GM12801 (cell line): ENCODE results near the gene FSHR.

Source experiments
- TF ChIP-seq, protein P1 (sequence below): IDR thresholded peaks from one replicate; pipeline ENCODE4 v1.5.1; 2011; ENCODE audit warnings: control low read depth; ENCODE audit not compliant: insufficient read length; ENCODE audit errors: extremely low read depth

FSHR gene

DNA sequence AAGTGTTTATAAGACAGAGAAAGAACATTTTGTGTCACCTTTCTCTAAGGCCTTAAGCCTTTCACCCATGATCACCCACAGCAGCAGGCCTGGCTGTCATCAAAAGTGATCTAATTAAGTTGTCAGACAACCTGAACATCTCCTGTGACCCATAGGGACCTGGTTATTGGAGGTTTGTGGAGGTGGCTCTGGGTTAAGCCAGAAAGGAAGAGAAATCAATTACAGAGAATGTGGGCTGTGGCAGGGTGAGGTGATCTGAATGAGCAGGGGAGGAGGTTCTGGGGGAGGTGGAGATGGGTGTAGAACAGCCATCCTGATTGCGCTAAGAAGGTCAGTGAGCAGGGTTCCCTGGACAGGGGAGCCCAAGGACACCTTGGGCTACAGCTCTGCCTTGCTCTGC, 170.8 kb downstream of the FSHR start:
- TF ChIP-seq, protein P1, sequence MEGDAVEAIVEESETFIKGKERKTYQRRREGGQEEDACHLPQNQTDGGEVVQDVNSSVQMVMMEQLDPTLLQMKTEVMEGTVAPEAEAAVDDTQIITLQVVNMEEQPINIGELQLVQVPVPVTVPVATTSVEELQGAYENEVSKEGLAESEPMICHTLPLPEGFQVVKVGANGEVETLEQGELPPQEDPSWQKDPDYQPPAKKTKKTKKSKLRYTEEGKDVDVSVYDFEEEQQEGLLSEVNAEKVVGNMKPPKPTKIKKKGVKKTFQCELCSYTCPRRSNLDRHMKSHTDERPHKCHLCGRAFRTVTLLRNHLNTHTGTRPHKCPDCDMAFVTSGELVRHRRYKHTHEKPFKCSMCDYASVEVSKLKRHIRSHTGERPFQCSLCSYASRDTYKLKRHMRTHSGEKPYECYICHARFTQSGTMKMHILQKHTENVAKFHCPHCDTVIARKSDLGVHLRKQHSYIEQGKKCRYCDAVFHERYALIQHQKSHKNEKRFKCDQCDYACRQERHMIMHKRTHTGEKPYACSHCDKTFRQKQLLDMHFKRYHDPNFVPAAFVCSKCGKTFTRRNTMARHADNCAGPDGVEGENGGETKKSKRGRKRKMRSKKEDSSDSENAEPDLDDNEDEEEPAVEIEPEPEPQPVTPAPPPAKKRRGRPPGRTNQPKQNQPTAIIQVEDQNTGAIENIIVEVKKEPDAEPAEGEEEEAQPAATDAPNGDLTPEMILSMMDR: no peak

DNA sequence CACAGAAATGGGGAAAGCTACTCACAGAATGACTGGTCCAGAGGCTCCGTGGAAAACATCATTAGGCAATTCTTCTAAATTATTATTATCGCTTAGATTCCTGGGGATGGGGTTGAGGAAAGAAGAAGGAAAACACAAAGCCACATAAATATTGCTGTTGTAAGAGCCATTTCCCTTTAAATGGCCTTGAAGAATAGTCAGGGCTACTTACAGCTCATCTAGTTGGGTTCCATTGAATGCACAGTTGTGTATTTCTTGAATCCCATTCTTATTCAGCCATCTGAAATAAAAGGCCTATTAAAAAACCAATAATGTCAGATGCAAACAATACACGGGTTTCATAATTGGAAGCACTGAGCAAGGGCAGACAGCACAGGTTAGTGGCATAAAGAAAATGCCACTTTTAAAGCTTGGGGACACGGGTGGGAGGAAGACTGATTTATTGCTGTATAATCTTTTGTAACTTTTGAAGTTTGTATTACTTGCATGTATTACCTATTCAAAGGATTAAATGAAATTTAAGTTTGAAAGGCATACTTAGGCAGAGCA, 171.4 kb downstream of the FSHR start:
- TF ChIP-seq, protein P1: no peak

DNA sequence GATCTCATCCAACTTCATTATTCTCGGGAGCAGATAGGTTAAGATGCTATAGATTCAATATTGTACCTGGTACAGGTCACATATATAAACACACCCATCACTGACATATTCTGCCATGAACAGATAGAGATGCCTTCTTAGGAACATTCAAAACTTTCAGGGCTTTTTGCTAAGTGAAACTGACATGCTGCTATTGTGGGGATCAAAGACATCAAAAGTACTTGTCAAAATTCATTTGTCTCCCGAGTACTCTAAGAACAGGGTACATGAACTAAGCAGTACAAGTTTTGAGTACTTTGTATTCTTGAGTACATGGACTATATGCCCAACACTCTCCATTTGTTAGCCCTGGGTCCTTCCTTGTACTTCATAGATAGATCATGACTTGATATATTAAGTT, 173.5 kb downstream of the FSHR start:
- TF ChIP-seq, protein P1: no peak

GRCh38 chr2:48979691-48980090, 174.6 kb downstream of the FSHR start:
- TF ChIP-seq, protein P1: no peak

DNA sequence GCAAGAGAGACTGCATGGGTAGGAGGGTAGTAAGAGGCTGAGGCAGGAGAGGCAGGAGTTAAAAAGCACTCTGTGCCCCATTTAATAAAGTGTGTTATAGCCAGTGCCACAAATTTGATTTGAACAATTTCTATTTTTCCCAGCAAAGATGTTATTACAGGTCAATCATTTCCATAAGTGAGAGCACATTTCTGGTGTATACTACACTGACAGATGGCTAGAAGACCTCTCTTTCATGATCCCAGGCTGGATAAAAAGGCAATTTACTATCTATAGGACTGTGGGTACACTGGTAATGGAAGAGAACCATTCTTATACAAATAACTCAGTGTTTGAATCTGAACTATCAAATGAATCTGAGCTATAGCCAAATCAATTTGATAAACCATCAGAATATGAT, 176.2 kb downstream of the FSHR start:
- TF ChIP-seq, protein P1: no peak

DNA sequence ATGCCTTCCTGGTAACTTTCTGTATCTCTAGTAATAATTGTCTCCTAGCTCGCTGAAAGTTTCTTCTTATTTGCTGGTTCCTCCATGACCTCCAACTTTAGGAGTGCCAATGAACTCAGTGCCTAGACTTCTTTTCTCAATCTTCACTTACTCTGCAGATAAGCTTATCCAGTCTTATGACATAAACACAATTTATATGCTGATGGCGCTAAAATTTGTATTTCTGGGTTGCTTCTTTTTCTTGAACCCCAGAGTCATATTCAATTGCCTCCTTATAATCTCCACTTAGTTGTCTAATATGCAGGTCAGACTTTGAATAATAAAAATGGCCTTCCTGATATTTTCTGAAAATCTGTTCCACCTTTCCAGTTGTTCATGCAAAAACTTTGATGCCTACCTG, 182.5 kb downstream of the FSHR start:
- TF ChIP-seq, protein P1: no peak

DNA sequence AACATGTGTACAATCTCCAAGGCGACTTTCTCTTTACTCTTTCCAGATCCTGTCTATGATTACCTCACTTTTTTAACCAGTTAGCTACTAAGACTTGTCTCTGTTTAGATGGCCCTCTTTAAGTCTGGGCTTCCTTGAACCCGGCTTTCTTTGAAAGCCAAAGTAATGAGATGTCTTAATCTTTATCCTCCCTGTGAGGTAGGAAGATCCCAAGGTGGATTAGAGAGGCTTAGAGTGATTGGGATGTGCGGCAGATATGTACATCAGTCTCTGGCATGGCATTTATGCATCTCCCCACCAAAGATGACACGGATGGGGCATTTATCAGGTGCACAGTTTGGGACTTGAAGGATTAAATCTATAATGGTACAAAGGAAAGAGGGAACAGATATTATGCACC, 186.3 kb downstream of the FSHR start:
- TF ChIP-seq, protein P1: no peak

DNA sequence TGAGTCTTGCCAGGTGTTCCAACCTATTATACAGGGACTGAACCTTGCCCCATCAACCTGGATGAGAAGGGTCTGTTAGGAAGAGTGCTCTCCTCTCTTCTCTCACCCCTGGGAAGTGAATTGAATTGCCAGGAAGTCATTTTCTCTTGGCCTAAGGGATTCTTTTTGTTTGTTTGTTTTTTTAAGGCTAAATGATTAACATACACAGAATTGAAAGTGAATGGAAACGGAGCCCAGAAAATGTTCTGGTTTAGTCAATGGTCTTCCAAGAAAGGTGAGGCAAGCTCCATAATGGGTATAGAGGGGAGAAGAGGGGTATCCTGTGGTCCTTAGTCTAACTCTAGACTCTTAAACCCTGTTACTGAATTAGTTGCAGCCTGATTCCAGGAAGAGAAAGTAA, 189.1 kb downstream of the FSHR start:
- TF ChIP-seq, protein P1: no peak
